GM12801 (cell line): ENCODE results near the gene WAPL.

Experiments used
- TF ChIP-seq, protein P1 (sequence below): IDR thresholded peaks from one replicate; pipeline ENCODE4 v1.5.1; 2011; ENCODE audit warnings: control low read depth; ENCODE audit not compliant: insufficient read length; ENCODE audit errors: extremely low read depth

The WAPL gene

DNA sequence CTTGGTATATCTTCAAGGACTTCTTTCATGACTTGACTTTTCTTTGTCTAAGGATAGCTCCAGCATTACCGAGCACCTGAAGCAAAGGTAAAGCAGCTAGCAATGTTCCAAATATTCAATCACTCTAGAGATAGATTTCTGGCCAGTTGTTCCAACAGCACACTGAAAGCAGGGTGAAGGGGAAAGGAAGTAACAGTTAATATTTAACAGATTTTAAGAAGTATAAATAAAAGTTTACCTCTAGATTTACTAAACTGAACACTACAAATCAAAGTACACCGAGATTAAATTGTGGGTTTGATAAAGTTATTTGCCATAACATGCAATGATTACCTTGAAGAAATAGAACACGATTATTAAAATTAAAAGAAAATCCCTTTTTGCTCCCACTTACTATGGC, 84.1 kb downstream of the WAPL start:
- TF ChIP-seq, protein P1, sequence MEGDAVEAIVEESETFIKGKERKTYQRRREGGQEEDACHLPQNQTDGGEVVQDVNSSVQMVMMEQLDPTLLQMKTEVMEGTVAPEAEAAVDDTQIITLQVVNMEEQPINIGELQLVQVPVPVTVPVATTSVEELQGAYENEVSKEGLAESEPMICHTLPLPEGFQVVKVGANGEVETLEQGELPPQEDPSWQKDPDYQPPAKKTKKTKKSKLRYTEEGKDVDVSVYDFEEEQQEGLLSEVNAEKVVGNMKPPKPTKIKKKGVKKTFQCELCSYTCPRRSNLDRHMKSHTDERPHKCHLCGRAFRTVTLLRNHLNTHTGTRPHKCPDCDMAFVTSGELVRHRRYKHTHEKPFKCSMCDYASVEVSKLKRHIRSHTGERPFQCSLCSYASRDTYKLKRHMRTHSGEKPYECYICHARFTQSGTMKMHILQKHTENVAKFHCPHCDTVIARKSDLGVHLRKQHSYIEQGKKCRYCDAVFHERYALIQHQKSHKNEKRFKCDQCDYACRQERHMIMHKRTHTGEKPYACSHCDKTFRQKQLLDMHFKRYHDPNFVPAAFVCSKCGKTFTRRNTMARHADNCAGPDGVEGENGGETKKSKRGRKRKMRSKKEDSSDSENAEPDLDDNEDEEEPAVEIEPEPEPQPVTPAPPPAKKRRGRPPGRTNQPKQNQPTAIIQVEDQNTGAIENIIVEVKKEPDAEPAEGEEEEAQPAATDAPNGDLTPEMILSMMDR, result no peak

DNA sequence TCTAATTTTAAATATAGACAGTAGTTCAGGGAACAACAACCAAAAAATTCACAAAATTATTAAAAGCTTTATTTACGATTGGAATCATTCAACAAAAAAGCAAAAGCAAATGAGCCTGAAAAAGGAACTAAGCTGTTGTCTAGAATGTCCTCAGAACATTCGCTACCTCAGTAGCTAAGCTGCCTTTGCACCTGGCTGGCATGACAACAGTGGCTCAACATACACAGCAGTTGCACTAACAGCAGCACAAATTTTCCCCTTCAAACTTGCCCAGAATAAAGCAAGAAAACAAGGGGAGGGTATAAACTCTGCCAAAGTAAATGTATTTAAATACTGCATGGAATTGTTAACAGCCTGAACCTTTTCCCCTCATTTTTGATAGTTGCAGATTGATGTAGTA, 84.6 kb downstream of the WAPL start:
- TF ChIP-seq, protein P1, result no peak

DNA sequence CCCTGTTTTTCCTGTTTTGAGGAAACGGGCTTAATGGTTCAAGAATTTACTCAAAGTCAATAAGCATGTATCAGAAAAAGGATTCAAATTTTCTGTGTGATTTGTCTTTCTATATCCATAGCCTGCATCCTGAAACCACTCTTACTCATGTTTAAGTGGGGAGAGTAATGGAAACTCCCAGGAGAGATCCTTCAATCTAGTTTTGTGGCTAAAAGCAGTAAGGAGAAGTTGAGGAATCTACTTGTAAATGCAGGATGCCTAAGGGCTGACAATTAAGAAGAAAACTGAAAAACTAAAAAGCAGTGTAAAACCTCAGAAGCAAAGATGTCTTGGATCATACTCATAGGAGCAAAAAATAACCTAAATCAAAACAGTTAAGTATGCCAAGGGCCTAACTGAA, 86.9 kb downstream of the WAPL start:
- TF ChIP-seq, protein P1, result no peak

DNA sequence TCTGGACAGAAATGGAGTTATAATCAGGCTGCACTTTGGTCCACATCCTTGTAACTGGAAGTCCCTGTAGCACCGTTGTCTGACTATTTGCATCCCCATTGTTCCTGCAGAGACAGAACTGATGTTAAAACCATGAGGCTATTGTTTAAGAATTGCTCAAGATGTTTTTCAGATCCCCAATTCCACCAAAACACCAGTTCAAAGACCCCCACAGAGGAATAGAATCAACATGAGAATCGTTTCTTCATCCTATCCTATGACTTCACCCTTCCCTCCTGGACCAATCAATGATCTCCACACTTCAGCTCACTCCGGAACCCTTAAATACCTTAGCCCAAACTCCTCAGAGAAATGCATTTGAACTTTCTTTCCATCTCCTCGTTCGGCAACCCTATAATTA, 97.9 kb downstream of the WAPL start:
- TF ChIP-seq, protein P1, result no peak

DNA sequence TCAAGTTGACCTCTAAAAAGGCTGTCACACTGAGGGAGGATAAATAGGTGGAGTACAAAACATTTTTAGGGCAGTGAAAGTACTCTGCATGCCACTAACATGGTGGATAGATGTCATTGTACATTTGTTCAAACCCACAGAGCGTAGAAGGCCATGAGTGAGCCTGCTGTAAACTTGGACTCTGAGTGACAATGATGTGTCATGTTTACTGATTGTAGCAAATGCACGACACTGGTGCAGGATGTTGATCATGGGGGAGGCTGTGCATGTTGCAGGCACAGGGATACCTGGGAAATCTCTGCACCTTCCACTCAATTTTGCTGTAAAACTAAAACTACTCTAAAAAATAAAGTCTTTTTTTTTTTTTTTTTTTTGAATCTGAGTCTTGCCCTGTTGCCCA, 102.5 kb downstream of the WAPL start:
- TF ChIP-seq, protein P1, result no peak

DNA sequence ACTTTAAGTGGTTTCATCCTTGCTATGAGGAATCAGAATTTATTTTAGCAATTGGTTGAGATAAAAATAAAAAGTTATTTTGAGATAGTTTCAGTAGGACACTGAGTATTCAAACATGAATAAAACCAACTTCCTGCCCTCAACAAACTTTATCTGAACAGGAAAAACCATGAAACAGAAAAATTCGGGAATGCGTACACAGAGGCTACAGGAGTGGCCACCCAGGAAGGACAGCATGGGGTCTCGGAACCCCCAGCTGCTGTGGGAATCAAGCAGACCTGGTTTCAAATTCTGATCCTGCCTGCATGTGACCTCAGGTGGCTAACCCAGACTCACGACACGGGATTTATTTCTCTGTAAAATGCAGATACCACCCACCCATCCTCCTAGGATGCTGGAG, 106.0 kb downstream of the WAPL start:
- TF ChIP-seq, protein P1, result no peak

DNA sequence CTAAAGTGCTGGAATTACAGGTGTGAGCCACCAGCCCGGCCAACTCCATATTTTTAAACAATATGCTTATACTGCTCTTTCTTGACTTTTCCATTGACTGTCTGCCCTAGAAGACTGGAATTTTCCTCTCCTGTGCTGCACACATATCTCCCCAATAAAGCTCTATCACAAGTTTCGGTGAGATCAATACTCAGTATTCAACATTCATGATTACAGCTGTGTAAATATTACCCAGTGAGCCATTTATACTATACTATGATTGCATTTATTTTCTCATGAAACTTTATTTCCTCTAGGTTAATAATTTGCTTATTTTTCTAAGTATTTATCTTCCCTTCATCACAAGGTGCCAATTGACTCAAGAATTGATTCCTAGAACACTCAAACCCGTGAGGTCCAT, 106.5 kb downstream of the WAPL start:
- TF ChIP-seq, protein P1, result no peak
